Naive thymus-derived CD8-positive, alpha-beta T cell (primary cell): Measurements from ENCODE around the gene RPS15. TPM values are rescaled to one million over a fixed set of nuclear protein-coding genes. Genes with fewer than 3 reads are reported as not detected.

Experiments used
- ATAC-seq, 2 donors: fragments of 150-1000 bp; cut with Tn5 transposase in 1 of 2; sonication (Bioruptor Pico), chemical (Tn5 transposase) in 1 of 2; 1 replicate in 1 of 2; 2 replicates in 1 of 2; pipeline ENCODE4 v1.10.0; 2021; ENCODE audit warnings: mild to moderate bottlenecking in 2 of 2, moderate library complexity in 2 of 2
- POLR2A ChIA-PET: fragments of 350-600 bp; sonication (Branson Sonifier 250); formaldehyde crosslinking; loops from one replicate; lab custom pipeline; 2021; ENCODE audit warnings: antibody characterized with exemption; lab: Charles Lee
- DNase-seq, 10 donors: peaks; one replicate each; pipeline versions ENCODE4 v3.0.0 to v3.0.0-alpha.2; 2020 to 2022
- H3K27ac Mint-ChIP-seq, 10 donors: one replicate each; pipeline ENCODE4 v1.8.0; 2020 to 2022; ENCODE audit warnings: mild to moderate bottlenecking in 10 of 10, mixed read lengths in 10 of 10, moderate library complexity in 4 of 10, inconsistent platforms in 1 of 10
- H3K27me3 Mint-ChIP-seq, 5 donors: one replicate each; pipeline ENCODE4 v1.8.0; 2021 to 2022; ENCODE audit warnings: mixed read lengths in 5 of 5
- H3K36me3 Mint-ChIP-seq, 3 donors: one replicate each; pipeline ENCODE4 v1.8.0; 2020 to 2022; ENCODE audit warnings: mixed read lengths in 3 of 3, mild to moderate bottlenecking in 2 of 3, inconsistent platforms in 1 of 3
- H3K4me1 Mint-ChIP-seq, 4 donors: one replicate each; pipeline ENCODE4 v1.8.0; 2021 to 2022; ENCODE audit warnings: mixed read lengths in 4 of 4
- H3K4me3 Mint-ChIP-seq, 10 donors: one replicate each; pipeline ENCODE4 v1.8.0; 2020 to 2022; ENCODE audit warnings: mild to moderate bottlenecking in 10 of 10, mixed read lengths in 10 of 10, moderate library complexity in 6 of 10, inconsistent platforms in 1 of 10
- H3K9me3 Mint-ChIP-seq, 9 donors: one replicate each; pipeline ENCODE4 v1.8.0; 2020 to 2022; ENCODE audit warnings: mixed read lengths in 9 of 9, mild to moderate bottlenecking in 3 of 9, inconsistent platforms in 1 of 9, moderate library complexity in 1 of 9
- polyA plus RNA-seq, 3 donors: library from polyadenylated mRNA; unstranded; fragments of 300-500 nt; fragmentation: Illumina TruSeq; gene quantifications; one replicate each; pipeline ENCODE4 v1.2.3, GENCODE V29; 2021
- total RNA-seq, 8 experiments: library from RNA in 2 of 8; stranded (reverse) in 2 of 8; gene quantifications; one replicate each; pipeline ENCODE4 v1.2.3 and lab custom pipeline; 2021 to 2026

The RPS15 gene
- total and polyA plus RNA-seq, 5 experiments from 2014 or later: 1,886 to 4,304 (median 3,438) TPM

DNA sequence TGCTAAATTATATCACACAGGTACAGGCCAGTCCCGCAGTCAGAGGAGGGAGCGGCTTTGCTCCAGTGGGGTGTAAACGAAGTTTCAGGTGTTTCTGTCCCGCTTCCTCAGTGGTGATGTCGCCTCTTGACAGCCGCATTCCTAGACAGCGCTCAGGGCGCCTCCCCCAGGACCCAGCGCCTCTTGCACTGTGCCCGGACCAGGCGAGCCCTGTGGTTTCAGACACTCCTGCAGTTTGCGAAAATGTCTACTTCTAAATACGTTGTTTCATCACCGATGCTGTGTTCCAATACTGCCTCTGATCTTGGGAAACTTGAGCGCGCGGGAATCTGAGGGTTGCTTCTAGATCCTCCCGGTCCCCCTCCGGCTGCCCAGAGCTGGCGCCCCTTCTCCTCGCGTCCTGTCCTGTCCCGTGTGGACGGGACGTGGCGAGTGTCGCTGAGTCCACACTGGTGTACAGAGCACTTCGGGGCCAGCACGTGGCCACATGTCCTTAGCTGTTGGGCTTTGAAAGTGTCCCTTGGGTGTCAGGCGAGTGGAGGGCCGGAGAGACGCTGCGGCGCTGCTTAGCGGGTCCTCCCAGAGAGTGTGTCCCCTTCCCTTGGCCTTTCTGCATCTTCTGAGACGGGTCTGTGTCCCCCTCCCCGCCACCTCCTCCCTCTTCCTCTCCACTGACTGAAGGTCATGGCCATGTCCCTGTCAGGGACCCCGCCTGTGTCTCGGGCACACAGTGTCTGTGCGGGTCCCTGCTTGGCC lies 14.6 kb upstream of the RPS15 start:
- Mint-ChIP-seq H3K27me3 (no peaks in the 10 kb centered on the region), H3K4me3 (no peak overlapping the region), H3K9me3 (no peaks in the 10 kb centered on the region), H3K27ac (peak overlapping the region in 1 of 10 donors; percentile 29), H3K4me1 (peaks cover 0 to 2% (median 0%) of the 10 kb centered on the region in 4 donors), H3K36me3 (peaks cover 0 to 74% (median 14%) of the 10 kb centered on the region in 3 donors)
- DNase-seq (no peak), ATAC-seq (no peak)
- POLR2A ChIA-PET: no interaction called here

DNA sequence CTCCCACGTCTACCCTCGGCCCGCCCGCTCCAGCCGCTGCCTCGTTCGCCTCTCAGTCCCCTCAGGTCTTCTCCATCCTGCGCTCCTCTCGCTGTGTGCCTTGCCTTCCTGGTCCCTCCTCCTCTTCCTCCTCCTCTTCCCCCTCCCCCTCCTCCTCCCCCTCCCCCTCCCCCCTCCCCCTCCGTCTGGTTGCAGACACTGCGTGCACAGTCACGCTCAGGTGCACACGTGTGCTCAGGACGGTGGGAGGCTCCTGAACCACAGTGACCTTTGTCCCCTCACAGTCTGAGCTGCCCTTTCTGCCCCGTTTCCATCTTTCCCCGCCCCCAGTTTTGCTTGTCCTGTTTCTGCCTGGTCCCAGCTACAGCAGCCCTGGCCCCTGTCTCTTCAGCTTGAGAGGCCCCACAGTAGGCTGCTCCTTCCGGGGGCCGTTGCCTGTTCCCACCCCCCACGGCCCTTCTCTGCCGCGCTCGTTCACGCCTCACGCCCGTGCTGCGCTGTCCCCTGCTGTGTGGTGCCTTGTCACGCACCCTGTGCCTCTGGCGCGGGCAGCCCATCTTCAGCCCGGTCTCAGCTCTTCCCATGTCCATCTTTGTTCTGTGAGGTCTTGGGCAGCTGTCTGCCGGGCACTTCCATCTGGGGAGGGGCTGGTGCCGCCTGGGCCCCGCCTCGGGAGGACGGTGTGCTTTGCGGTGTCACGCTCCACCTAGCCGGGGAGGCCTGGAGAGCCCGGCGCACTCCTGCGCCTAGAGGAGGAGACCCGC lies 13.8 kb upstream of the RPS15 start:
- H3K9me3 Mint-ChIP-seq: no peaks in the 10 kb centered on the region
- H3K4me1 Mint-ChIP-seq: peaks cover 0 to 2% (median 0%) of the 10 kb centered on the region in 4 donors
- H3K4me3 Mint-ChIP-seq: no peak overlapping the region
- no peak for DNase-seq
- H3K36me3 Mint-ChIP-seq: peaks cover 0 to 67% (median 13%) of the 10 kb centered on the region in 3 donors
- no peak for ATAC-seq
- POLR2A ChIA-PET: no interaction called here
- peak overlapping the region in 1 of 10 donors; percentile 44 for H3K27ac Mint-ChIP-seq
- no peaks in the 10 kb centered on the region for H3K27me3 Mint-ChIP-seq

DNA sequence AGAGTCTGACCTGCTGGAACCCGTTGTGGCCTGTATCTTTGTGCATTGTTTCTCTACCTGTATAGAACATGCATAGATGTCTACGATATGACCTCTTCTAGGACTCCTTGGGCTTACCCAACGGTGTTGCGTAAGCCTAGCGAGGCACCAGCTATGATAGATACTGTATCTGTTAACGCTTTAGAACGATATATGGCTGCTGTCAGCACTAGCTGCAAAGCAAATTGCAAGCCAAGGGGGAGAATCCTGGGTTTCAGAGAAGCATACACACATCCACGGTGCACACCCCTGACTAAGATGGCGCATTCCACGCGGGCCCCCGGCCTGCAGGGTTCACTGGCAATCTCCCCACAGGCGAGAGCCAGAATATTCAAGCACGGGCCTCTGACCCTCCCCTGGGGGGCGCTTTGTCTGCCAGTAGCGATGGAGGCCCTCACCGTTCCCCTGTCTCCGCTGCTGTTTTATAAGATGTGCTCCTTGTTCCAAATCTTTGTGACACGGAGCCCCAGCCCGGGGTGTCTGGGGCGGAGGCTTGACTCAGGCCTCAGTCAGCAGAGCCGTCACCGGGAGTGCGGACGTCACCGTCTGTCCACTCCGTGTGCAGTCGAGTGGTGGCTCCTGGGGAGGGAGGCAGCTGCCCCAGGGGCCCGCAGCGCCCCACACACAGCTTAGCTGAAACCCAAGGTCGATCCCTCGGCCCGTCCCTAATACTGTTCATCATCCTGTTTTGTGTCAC lies 12.9 kb upstream of the RPS15 start:
- H3K9me3 Mint-ChIP-seq: no peaks in the 10 kb centered on the region
- peak overlapping the region in 2 of 10 donors; percentile 17 to 49 for H3K27ac Mint-ChIP-seq
- H3K36me3 Mint-ChIP-seq: peaks cover 0 to 66% (median 11%) of the 10 kb centered on the region in 3 donors
- H3K27me3 Mint-ChIP-seq: no peaks in the 10 kb centered on the region
- no peak overlapping the region for H3K4me3 Mint-ChIP-seq
- DNase-seq (no peak), ATAC-seq (no peak)
- POLR2A ChIA-PET: no interaction called here
- peaks cover 0 to 2% (median 0%) of the 10 kb centered on the region in 4 donors for H3K4me1 Mint-ChIP-seq

DNA sequence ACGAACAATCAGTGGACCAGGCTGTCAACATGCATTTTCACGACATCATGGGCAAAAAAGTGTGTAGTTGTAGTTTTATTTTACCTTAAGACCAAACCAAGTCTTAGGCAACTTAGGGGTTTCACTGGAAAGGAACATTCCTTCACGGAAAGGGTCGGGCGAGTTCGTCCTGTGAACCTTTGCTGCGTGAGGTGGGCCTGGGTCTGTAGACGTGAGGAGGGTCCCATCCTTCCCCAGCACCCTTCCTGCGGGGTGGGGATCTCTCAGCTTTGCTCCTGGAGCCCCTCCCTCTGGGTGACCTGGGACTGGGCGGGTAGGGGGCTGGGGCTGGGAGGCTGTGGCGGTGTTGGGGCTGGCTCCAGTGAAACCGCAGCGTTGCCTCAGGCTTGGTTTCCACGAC lies 12.3 kb upstream of the RPS15 start:
- Mint-ChIP-seq H3K4me1 (peaks cover 0 to under 1% (median 0%) of the 10 kb centered on the region in 4 donors), H3K9me3 (no peaks in the 10 kb centered on the region), H3K4me3 (no peak overlapping the region), H3K27ac (no peak overlapping the region), H3K36me3 (peaks cover 0 to 68% (median 8%) of the 10 kb centered on the region in 3 donors), H3K27me3 (no peaks in the 10 kb centered on the region)
- no peak for DNase-seq
- ATAC-seq: no peak
- POLR2A ChIA-PET: no interaction called here

DNA sequence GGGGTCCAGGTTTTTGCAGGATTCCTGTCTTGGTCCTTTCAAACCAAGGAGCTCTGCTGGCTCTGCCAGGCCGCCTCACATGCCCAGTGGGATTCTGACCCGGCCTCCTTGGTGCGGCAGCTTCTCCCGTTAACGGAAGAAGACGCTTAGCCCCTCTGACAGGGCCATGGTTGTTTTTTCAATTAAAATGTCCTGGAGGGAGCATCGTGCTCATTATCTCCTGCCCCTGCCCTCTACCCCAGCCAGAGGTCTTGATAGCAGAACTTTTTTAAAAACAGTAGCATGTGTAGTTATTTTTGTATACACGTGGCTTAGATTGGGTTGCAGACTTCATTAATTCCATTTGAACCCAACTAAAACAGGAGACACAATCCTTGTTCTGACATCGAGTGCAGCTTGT lies 11.5 kb upstream of the RPS15 start:
- peaks cover 0 to 1% (median 0%) of the 10 kb centered on the region in 4 donors for H3K4me1 Mint-ChIP-seq
- peaks cover 0 to 71% (median 6%) of the 10 kb centered on the region in 3 donors for H3K36me3 Mint-ChIP-seq

DNA sequence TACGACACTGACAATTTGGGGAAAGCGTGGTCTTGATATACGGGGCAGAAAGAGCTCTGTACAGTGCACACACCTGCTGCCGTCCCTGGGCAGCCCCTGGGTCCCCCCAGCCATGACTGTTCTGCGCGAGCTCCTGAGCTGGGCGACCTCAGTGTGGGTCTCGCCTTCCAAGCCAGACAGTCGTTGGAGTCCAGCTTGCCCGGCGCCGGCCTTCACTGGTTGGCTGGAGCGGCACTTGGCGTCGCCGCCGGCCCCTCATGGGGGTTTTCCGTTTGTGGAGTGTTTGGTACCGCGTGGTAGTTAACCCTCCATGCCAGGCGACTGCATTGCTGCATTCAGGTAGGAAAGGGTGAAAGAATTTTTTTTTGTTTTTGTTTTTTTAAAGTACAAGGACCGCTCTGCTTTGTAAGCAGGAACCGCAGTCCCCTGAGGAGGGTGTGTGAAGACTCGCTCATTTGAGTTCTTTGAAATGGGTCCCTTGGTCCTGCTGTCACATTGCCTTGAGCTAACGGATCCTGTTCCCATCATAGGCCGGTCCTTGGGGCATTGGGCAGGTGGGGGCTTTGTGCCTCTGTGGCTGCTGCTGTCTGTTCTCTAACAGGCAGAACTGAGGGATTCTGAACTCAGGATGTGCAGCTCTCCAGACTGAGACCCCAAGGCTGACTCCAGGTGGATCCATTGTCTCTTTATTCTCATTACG lies 10.8 kb upstream of the RPS15 start:
- H3K4me1 Mint-ChIP-seq: peaks cover 0 to 2% (median 0%) of the 10 kb centered on the region in 4 donors

More for the DNA sequence above, 11.5 kb upstream of the RPS15 start:
- Mint-ChIP-seq H3K27ac (no peak overlapping the region), H3K4me3 (no peak overlapping the region), H3K27me3 (no peaks in the 10 kb centered on the region), H3K9me3 (no peaks in the 10 kb centered on the region)
- POLR2A ChIA-PET: interaction anchor here (1.3 kb wide), 1 partner anchor 9 kb away, joined by 3 read pairs; no protein-coding TSS in a partner anchor
- DNase-seq: no peak
- ATAC-seq: no peak

DNA sequence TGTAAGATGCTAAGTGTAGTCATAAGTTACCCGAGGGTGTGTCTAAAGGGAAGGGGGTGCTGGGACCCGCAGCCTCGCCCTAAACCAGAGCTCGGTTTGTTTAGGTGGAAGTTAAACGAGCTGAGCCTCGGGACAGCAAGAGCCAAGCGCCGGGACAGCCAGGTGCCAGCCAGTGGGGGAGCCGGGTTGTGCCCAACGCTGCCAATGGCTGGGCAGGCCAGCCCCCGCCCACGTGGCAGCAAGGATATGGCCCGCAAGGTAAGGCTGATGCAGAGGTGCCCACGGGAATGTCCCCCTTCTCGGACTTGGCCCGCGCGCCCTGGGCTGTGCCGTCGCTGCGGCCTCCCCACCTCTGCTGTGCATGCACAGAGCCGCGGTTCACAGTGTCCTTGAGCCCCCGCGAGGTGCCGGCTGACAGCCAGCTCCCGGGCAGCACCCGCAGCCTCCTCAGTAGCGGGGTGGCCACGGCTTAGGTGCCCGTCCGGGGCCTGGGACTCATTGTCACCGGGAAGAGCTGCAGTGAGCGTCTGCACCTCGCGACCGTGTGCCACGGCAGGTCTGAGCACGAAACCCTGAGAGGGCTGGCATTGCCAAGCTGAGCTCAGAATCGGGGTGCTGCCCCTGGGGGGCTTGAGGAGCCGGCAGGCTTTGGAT lies 9.3 kb upstream of the RPS15 start:
- H3K27me3 Mint-ChIP-seq: no peaks in the 10 kb centered on the region
- H3K27ac Mint-ChIP-seq: no peak overlapping the region
- no peak for ATAC-seq
- peaks cover 0 to 57% (median 4%) of the 10 kb centered on the region in 3 donors for H3K36me3 Mint-ChIP-seq
- H3K4me1 Mint-ChIP-seq: peaks cover 0 to 2% (median 0%) of the 10 kb centered on the region in 4 donors
- POLR2A ChIA-PET: interaction anchor here (0.7 to 1.1 kb wide), 2 partner anchors 13 to 16 kb away, joined by 3 read pairs; no protein-coding TSS in a partner anchor
- DNase-seq: no peak
- no peaks in the 10 kb centered on the region for H3K9me3 Mint-ChIP-seq
- no peak overlapping the region for H3K4me3 Mint-ChIP-seq

More for the DNA sequence above, 10.8 kb upstream of the RPS15 start:
- POLR2A ChIA-PET: interaction anchor here (1.0 to 1.3 kb wide), 2 partner anchors 9 to 10 kb away, joined by 3 to 5 read pairs; no protein-coding TSS in a partner anchor
- Mint-ChIP-seq H3K4me3 (no peak overlapping the region), H3K9me3 (no peaks in the 10 kb centered on the region), H3K36me3 (peaks cover 0 to 69% (median 5%) of the 10 kb centered on the region in 3 donors), H3K27ac (no peak overlapping the region), H3K27me3 (no peaks in the 10 kb centered on the region)
- DNase-seq: no peak
- no peak for ATAC-seq

DNA sequence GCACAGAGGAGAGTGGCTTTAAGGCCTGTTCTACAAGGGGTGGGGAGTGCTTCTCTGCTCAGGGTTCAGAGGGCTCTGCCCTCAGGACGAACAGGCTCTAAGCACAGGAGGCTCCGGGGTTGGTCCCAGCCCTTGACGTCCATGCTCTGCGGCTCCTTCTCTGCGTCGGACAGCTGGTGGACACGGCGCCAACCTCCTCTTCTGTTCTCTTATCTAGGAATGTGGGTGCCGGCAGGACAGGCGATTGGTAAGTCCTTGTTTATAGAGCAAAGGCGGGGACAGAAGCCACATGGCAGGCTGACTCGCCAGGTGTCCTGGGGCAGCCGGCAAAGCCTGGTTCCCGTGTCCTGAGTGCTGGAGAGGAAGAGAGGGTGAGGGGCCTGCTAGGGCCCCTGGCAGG lies 8.4 kb upstream of the RPS15 start:
- no peak for DNase-seq
- no peaks in the 10 kb centered on the region for H3K27me3 Mint-ChIP-seq
- no peak overlapping the region for H3K4me3 Mint-ChIP-seq
- ATAC-seq: no peak
- H3K9me3 Mint-ChIP-seq: no peaks in the 10 kb centered on the region
- POLR2A ChIA-PET: interaction anchor here (1.1 kb wide), 1 partner anchor 12 kb away, joined by 3 read pairs; no protein-coding TSS in a partner anchor
- peaks cover 0 to 2% (median 0%) of the 10 kb centered on the region in 4 donors for H3K4me1 Mint-ChIP-seq
- peaks cover 0 to 51% (median 4%) of the 10 kb centered on the region in 3 donors for H3K36me3 Mint-ChIP-seq
- H3K27ac Mint-ChIP-seq: peak overlapping the region in 1 of 10 donors; percentile 54

DNA sequence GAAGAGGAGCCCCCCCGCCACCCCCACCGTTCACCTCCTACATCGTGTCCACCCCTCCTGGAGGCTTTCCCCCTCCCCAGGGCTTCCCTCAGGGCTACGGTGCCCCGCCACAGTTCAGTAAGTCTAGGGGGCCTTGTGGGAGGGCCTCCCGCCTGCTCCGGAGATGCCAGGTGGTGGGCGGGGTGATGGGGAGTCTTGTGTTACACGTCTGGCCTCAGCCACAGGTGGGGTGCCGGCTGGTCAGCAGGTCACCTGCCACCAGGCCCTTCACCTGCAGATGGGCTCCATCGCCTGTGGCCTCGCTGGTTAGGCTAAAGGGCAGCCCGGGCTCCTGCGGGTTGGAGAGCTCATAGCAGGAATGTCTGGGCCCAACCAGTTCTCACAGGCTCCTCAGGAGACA lies 8.0 kb upstream of the RPS15 start:
- DNase-seq (no peak), ATAC-seq (no peak)
- Mint-ChIP-seq H3K4me1 (peaks cover 0 to 2% (median 0%) of the 10 kb centered on the region in 4 donors), H3K27ac (no peak overlapping the region), H3K9me3 (no peaks in the 10 kb centered on the region), H3K27me3 (no peaks in the 10 kb centered on the region), H3K4me3 (no peak overlapping the region), H3K36me3 (peaks cover 0 to 47% (median 0%) of the 10 kb centered on the region in 3 donors)
- POLR2A ChIA-PET: no interaction called here

DNA sequence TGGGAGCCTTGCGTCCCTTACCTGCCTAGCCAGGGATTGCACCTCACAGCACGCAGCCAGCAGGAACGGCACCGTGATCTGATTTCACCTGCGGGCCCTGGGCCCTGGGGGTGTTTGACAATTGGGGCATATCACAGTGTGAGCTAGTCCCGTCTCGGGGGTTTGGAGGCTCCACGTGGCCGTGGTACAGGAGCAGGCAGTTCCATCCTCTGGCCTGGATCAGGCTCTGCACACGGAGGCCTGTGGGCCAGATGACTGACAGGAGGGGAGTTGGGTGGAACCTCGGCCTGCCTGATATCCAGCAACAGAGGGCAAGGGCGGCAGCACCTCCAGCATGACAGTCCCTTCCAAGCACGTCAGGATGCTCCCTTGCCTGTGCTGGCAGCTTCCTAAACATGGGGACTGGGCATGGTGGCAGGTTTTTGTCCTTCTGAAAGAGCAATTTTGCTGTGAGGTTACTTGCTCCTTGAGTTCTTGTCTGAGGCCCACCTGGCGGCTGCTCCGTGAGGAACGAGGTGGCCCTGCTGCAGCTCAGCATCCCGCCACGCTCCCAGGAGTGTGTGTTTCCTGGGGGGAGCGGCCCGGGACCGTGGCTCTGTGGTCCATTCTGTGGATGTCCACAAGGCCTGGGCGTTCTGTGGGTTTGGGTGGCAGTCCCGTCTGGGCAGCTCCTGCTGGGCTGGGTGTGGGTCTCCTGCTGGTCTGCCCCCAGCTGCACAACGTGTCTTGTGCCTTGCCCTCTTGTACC lies 6.3 kb upstream of the RPS15 start:
- Mint-ChIP-seq H3K4me3 (no peak overlapping the region), H3K36me3 (peaks cover 0 to 39% (median 0%) of the 10 kb centered on the region in 3 donors), H3K9me3 (no peaks in the 10 kb centered on the region), H3K27me3 (no peaks in the 10 kb centered on the region), H3K27ac (no peak overlapping the region), H3K4me1 (peaks cover 0 to 2% (median 0%) of the 10 kb centered on the region in 4 donors)
- DNase-seq (no peak), ATAC-seq (no peak)
- POLR2A ChIA-PET: interaction anchor here (0.5 to 1.2 kb wide), 3 partner anchors 22 to 461 kb away, joined by 3 to 4 read pairs (median 4); no protein-coding TSS in a partner anchor

DNA sequence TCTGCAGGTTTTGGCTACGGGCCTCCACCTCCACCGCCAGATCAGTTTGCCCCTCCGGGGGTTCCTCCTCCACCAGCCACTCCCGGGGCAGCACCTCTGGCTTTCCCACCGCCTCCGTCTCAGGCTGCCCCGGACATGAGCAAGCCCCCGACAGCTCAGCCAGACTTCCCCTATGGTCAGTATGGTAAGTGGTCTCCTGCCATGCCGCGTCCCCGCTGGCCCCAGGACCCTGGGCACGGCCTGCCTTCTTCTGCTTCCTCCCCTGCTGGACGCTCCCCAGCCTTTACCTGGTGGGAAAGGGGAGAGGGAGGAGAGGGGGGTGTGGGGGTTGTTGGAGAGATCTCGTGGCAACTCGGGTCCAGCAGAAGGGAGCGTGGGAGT lies 5.7 kb upstream of the RPS15 start:
- Mint-ChIP-seq H3K4me3 (peak overlapping the region in 1 of 10 donors; percentile 15), H3K36me3 (peaks cover 0 to 39% (median 0%) of the 10 kb centered on the region in 3 donors), H3K4me1 (peaks cover 0 to 2% (median under 1%) of the 10 kb centered on the region in 4 donors), H3K27me3 (no peaks in the 10 kb centered on the region), H3K27ac (no peak overlapping the region), H3K9me3 (no peaks in the 10 kb centered on the region)
- ATAC-seq (no peak), DNase-seq (no peak)
- POLR2A ChIA-PET: interaction anchor here (0.5 to 1.2 kb wide), 4 partner anchors 20 to 460 kb away, joined by 3 to 4 read pairs (median 4); no protein-coding TSS in a partner anchor
